Uterus (tissue), 4 donors: ENCODE data around the gene EPS8L3. TPM values are rescaled to one million over a fixed set of nuclear protein-coding genes. Genes with fewer than 3 reads are reported as not detected.

Experiments used
- DNase-seq, 2 donors: peaks; one replicate each; pipeline ENCODE4 v3.0.0-alpha.2; 2019 to 2020
- H3K27ac ChIP-seq, 2 donors: fragments of 200-600 bp; sonication (generic); 1 replicate in 1 of 2; 2 replicates in 1 of 2; pipeline ENCODE4 v1.5.1; 2016 to 2018
- H3K27me3 ChIP-seq, 2 donors: fragments of 200-600 bp; sonication (generic); one replicate each; pipeline ENCODE4 v1.5.1; 2018 to 2019; ENCODE audit warnings: control low read depth in 1 of 2
- H3K36me3 ChIP-seq, 2 donors: fragments of 200-600 bp; sonication (generic); one replicate each; pipeline ENCODE4 v1.5.1; 2019; ENCODE audit warnings: control low read depth in 1 of 2
- H3K4me1 ChIP-seq, 2 donors: fragments of 200-600 bp; sonication (generic); one replicate each; pipeline ENCODE4 v1.5.1; 2018 to 2019; ENCODE audit warnings: control low read depth in 1 of 2
- H3K4me3 ChIP-seq, 2 donors: fragments of 200-600 bp; sonication (generic); 1 replicate in 1 of 2; 2 replicates in 1 of 2; pipeline ENCODE4 v1.5.1; 2018 to 2019; ENCODE audit warnings: mild to moderate bottlenecking in 1 of 2
- H3K9me3 ChIP-seq, 2 donors: fragments of 200-600 bp; sonication (generic); one replicate each; pipeline ENCODE4 v1.5.1; 2019; ENCODE audit warnings: control low read depth in 1 of 2
- CTCF ChIP-seq, 4 experiments: fragments of 200-600 bp in 2 of 4; fragments of 450-650 bp in 2 of 4; sonication (generic) in 2 of 4; IDR thresholded peaks; one replicate each; pipeline ENCODE4 v1.5.1; 2016 to 2019; ENCODE audit warnings: antibody characterized with exemption in 4 of 4, mild to moderate bottlenecking in 2 of 4, moderate library complexity in 1 of 4
- POLR2A ChIP-seq, 2 donors: fragments of 450-650 bp; IDR thresholded peaks; one replicate each; pipeline ENCODE4 v1.6.1; 2016; ENCODE audit warnings: antibody characterized with exemption in 2 of 2, mild to moderate bottlenecking in 1 of 2, moderate library complexity in 1 of 2
- intact Hi-C: fragments of 100-400 bp; cut with DNase I; formaldehyde crosslinking; loops from one replicate; pipeline ENCODE4 v1.15.1; 2023; ENCODE audit warnings: low total_unique reads
- total RNA-seq, 4 donors: library from RNA; depleted of rRNA in 3 of 4; stranded (reverse); fragments of >200 nt in 3 of 4; gene quantifications; one replicate each; pipeline versions ENCODE4 v1.1.0 to v1.2.4, GENCODE V29; 2014 to 2023
- donor health status: DM: yes; HTN: yes; CAD: no.

Gene EPS8L3
- total RNA-seq, 4 donors from 2014 or later, result 0.26 to 0.29 TPM; not detected in 2

GRCh38 chr1:109777436-109777835 is 13.7 kb upstream of the EPS8L3 start:
- Histone ChIP-seq H3K27me3 (no peaks in the 10 kb centered on the region), H3K4me3 (no peak overlapping the region), H3K27ac (peak overlapping the region in 1 of 2 donors; percentile 9), H3K36me3 (no peaks in the 10 kb centered on the region), H3K9me3 (no peaks in the 10 kb centered on the region), H3K4me1 (no peaks in the 10 kb centered on the region)
- intact Hi-C loops, result loop anchor here (5.0 kb wide), 1 partner anchor 230 kb away; the partner anchor contains the start of gene GNAI3
- peak in 1 of 2 donors; percentile 24 for DNase-seq
- TF ChIP-seq POLR2A (IDR thresholded peaks at IDR 0.05) (no peak), CTCF (IDR thresholded peaks at IDR 0.05) (no peak)

GRCh38 chr1:109776911-109777310 is 13.2 kb upstream of the EPS8L3 start:
- intact Hi-C loops, result loop anchor here (5.0 kb wide), 1 partner anchor 230 kb away; the partner anchor contains the start of gene GNAI3
- Histone ChIP-seq H3K4me3 (no peak overlapping the region), H3K36me3 (no peaks in the 10 kb centered on the region), H3K4me1 (no peaks in the 10 kb centered on the region), H3K27me3 (no peaks in the 10 kb centered on the region), H3K27ac (peak overlapping the region; percentile 9 to 12), H3K9me3 (no peaks in the 10 kb centered on the region)
- DNase-seq, result peak; percentile 84 to 86
- TF ChIP-seq CTCF (IDR thresholded peaks at IDR 0.05), result peak; percentile 97 to 99 (median 99)
- TF ChIP-seq POLR2A (IDR thresholded peaks at IDR 0.05), result peak in 1 of 2 donors; percentile 36

- peak; percentile 15 to 21 for DNase-seq
Measured at GRCh38 chr1:109776206-109776835, 12.6 kb upstream of the EPS8L3 start.

GRCh38 chr1:109775398-109775797 is 11.7 kb upstream of the EPS8L3 start:
- no peaks in the 10 kb centered on the region for H3K36me3 ChIP-seq
- H3K27ac ChIP-seq, result no peak overlapping the region
- TF ChIP-seq CTCF (IDR thresholded peaks at IDR 0.05), result no peak
- TF ChIP-seq POLR2A (IDR thresholded peaks at IDR 0.05), result no peak
- H3K9me3 ChIP-seq, result no peaks in the 10 kb centered on the region
- no peaks in the 10 kb centered on the region for H3K27me3 ChIP-seq
- H3K4me1 ChIP-seq, result no peaks in the 10 kb centered on the region
- DNase-seq, result no peak
- no peak overlapping the region for H3K4me3 ChIP-seq
- intact Hi-C loops, result loop anchor here (5.0 kb wide), 1 partner anchor 228 kb away; the partner anchor contains the start of gene GNAI3

More at GRCh38 chr1:109776206-109776835, 12.6 kb upstream of the EPS8L3 start:
- no peaks in the 10 kb centered on the region for H3K27me3 ChIP-seq
- no peaks in the 10 kb centered on the region for H3K4me1 ChIP-seq
- H3K36me3 ChIP-seq, result no peaks in the 10 kb centered on the region
- no peaks in the 10 kb centered on the region for H3K9me3 ChIP-seq
- TF ChIP-seq CTCF (IDR thresholded peaks at IDR 0.05), result no peak
- no peak for TF ChIP-seq POLR2A (IDR thresholded peaks at IDR 0.05)
- no peak overlapping the region for H3K4me3 ChIP-seq
- H3K27ac ChIP-seq, result no peak overlapping the region
- intact Hi-C loops, result loop anchor here (5.0 kb wide), 1 partner anchor 229 kb away; the partner anchor contains the start of gene GNAI3

GRCh38 chr1:109773900-109774485 is 10.3 kb upstream of the EPS8L3 start:
- H3K4me1 ChIP-seq, result no peaks in the 10 kb centered on the region
- intact Hi-C loops, result loop anchor here (5.0 kb wide), 1 partner anchor 132 kb away; no protein-coding TSS in a partner anchor
- no peaks in the 10 kb centered on the region for H3K36me3 ChIP-seq
- H3K4me3 ChIP-seq, result no peak overlapping the region
- H3K27me3 ChIP-seq, result no peaks in the 10 kb centered on the region
- H3K27ac ChIP-seq, result no peak overlapping the region
- TF ChIP-seq POLR2A (IDR thresholded peaks at IDR 0.05) (no peak), CTCF (IDR thresholded peaks at IDR 0.05) (no peak)
- DNase-seq, result no peak
- H3K9me3 ChIP-seq, result no peaks in the 10 kb centered on the region
